ENCODE measurements around the gene SGPP1.
"Not testable (repeated sequence)": the region's sequence is repeated elsewhere in the genome, so short reads cannot be mapped to it uniquely, and the experiment has no call there.

SGPP1 gene

DNA sequence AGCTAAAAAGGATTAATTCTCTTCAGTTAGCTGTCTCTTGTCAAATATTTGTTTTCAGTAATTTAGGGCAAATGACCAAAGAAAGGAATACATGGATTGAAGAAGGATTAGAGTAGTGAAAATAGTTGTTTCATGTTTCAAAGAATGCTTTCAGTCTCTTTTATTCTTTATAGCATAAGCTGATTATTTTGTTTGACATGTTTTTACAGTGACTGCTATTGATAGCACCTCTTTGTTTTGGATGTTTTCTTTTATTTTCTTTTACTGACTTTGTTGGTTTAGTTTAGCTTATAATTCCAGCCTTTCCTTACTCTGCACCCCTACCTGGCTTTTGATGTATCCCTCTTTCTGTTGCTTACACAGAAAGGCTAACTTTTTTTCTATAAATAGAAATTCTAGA, 29.3 kb upstream of the SGPP1 start:
- Histone ChIP-seq H3K27ac (ENCODE audit: low read depth, low read length) (no peak overlapping the region), H3K9me3 (ENCODE audit: control insufficient read depth, insufficient read depth, low read length) (no peaks in the 10 kb centered on the region), H3K9ac (ENCODE audit: low read depth, low read length) (no peak overlapping the region), H3K4me1 (ENCODE audit: control insufficient read depth, insufficient read depth, low read length) (no peaks in the 10 kb centered on the region), H3K36me3 (ENCODE audit: control insufficient read depth, insufficient read depth, low read length) (no peaks in the 10 kb centered on the region), H3K27me3 (ENCODE audit: control insufficient read depth, insufficient read depth, low read length) (no peaks in the 10 kb centered on the region), H3K4me3 (ENCODE audit: low read depth, low read length) (no peak overlapping the region)

DNA sequence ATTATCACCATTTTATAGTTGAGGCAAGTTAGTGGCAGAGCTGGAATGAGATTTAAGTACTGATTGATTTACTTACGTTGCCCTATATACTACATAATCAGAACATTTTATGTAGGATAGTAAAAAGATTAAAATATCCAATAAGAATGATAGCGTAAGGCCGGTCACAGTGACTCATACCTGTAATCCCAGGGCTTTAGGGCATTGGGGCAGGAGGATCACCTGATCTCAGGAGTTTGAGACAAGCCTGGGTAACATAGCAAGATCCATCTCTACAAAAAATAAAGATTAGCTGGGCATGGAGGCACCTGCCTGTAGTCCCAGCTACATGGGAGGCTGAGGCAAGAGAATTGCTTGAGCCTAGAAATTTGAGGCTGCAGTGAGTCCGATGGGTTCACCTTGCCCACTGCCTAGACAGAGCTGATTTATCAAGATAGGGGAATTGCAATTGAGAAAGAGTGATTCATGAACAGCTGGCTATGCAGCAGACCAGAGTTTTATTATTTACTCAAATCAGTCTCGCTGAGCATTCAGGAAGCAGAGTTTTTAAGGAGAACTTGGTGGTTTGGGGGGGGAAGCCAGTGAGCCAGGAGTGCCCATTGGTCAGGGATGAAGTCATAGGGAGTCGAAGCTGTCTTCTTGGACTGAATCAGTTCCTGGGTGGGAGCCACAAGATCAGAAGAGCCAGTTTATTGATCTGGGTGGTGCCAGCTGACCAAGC, 24.7 kb upstream of the SGPP1 start:
- Histone ChIP-seq H3K9me3 (ENCODE audit: control insufficient read depth, insufficient read depth, low read length) (no peaks in the 10 kb centered on the region), H3K27me3 (ENCODE audit: control insufficient read depth, insufficient read depth, low read length) (no peaks in the 10 kb centered on the region), H3K36me3 (ENCODE audit: control insufficient read depth, insufficient read depth, low read length) (no peaks in the 10 kb centered on the region), H3K4me1 (ENCODE audit: control insufficient read depth, insufficient read depth, low read length) (no peaks in the 10 kb centered on the region), H3K27ac (ENCODE audit: low read depth, low read length) (no peak overlapping the region), H3K4me3 (ENCODE audit: low read depth, low read length) (no peak overlapping the region), H3K9ac (ENCODE audit: low read depth, low read length) (no peak overlapping the region)

DNA sequence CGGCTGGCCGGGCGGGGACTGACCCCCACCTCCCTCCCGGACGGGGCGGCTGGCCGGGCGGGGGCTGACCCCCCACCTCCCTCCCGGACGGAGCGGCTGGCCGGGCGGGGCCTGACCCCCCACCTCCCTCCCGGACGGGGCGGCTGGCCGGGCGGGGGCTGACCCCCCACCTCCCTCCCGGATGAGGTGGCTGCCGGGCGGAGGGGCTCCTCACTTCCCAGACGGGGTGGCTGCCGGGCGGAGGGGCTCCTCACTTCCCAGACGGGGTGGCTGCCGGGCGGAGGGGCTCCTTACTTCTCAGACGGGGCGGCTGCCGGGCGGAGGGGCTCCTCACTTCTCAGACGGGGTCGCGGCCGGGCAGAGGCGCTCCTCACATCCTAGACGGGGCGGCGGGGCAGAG, 23.2 kb upstream of the SGPP1 start:
- H3K9ac ChIP-seq (ENCODE audit: low read depth, low read length): not testable (repeated sequence)

DNA sequence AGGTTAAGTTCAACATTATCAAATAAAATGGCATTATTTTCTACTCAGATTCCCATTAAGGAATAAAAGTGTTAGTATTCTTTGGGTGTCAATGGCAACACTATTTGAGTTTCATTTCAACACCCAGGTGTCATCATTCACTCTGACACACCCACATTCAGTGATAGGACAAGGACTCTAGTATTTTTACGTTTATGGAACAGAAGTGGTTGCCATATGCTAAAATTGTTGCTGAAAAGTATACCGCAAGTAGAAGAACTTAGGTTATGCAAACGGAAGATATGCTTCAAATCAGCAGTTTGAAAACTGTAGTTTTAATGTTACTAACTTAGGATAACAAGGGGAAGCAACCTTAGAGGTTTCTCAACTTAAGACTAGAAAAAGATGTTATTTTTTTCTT, 20.0 kb upstream of the SGPP1 start:
- no peak overlapping the region for H3K4me3 ChIP-seq (ENCODE audit: low read depth, low read length)
- H3K27me3 ChIP-seq (ENCODE audit: control insufficient read depth, insufficient read depth, low read length): no peaks in the 10 kb centered on the region
- H3K9ac ChIP-seq (ENCODE audit: low read depth, low read length): no peak overlapping the region
- no peaks in the 10 kb centered on the region for H3K9me3 ChIP-seq (ENCODE audit: control insufficient read depth, insufficient read depth, low read length)
- H3K27ac ChIP-seq (ENCODE audit: low read depth, low read length): no peak overlapping the region
- no peaks in the 10 kb centered on the region for H3K4me1 ChIP-seq (ENCODE audit: control insufficient read depth, insufficient read depth, low read length)
- no peaks in the 10 kb centered on the region for H3K36me3 ChIP-seq (ENCODE audit: control insufficient read depth, insufficient read depth, low read length)

More for the DNA sequence above, 23.2 kb upstream of the SGPP1 start:
- H3K36me3 ChIP-seq (ENCODE audit: control insufficient read depth, insufficient read depth, low read length); H3K27me3 ChIP-seq (ENCODE audit: control insufficient read depth, insufficient read depth, low read length); H3K9me3 ChIP-seq (ENCODE audit: control insufficient read depth, insufficient read depth, low read length); H3K27ac ChIP-seq (ENCODE audit: low read depth, low read length); H3K4me3 ChIP-seq (ENCODE audit: low read depth, low read length); H3K4me1 ChIP-seq (ENCODE audit: control insufficient read depth, insufficient read depth, low read length): not testable (repeated sequence)

DNA sequence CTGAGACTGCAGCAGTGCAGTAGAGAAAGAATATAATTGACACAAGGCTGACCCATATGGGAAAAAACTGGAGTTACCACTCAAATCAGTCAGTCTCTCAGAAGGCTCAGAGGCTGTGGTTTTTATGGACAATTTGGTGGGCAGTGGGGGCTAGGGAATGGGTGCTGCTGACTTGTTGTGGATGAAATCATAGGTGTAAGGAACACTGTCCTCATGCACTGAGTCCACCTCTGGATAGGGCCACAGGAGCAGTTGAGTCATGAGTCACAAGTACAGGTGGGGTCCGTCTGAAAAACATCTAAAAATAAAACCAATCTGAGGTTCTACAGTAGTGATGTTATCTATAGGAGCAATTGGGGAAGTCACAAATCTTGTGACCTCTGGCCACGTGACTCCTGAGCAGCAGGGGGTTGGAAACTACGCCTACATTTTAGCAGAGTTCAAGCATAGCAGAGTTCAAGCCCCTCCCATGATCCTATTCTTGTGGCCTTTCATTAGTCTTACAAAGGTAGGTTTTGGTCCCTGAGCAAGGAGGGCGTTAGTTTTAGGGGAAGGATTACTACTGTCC, 18.1 kb upstream of the SGPP1 start:
- no peaks in the 10 kb centered on the region for H3K27me3 ChIP-seq (ENCODE audit: control insufficient read depth, insufficient read depth, low read length)
- no peak overlapping the region for H3K4me3 ChIP-seq (ENCODE audit: low read depth, low read length)
- no peaks in the 10 kb centered on the region for H3K4me1 ChIP-seq (ENCODE audit: control insufficient read depth, insufficient read depth, low read length)
- H3K9ac ChIP-seq (ENCODE audit: low read depth, low read length): no peak overlapping the region
- H3K9me3 ChIP-seq (ENCODE audit: control insufficient read depth, insufficient read depth, low read length): no peaks in the 10 kb centered on the region
- no peaks in the 10 kb centered on the region for H3K36me3 ChIP-seq (ENCODE audit: control insufficient read depth, insufficient read depth, low read length)
- no peak overlapping the region for H3K27ac ChIP-seq (ENCODE audit: low read depth, low read length)

DNA sequence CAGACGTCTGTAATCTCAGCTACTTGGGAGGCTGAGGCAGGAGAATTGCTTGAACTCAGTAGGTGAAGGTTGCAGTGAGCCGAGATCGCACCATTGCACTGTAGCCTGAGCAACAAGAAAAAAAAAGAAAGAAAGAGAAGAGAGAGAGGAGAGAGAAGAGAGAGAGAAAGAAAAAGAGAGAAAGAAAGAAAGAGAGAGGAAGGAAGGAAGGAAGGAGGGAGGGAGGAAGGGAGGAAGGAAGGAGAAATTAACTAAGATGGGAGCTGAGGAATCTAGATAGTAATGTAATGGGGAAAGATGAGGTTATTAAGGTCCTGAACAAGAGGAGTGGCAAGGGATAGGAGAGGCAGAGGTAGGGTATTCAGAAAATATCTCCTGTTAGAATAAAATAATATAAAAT, 17.4 kb upstream of the SGPP1 start:
- no peak overlapping the region for H3K9ac ChIP-seq (ENCODE audit: low read depth, low read length)
- no peaks in the 10 kb centered on the region for H3K27me3 ChIP-seq (ENCODE audit: control insufficient read depth, insufficient read depth, low read length)
- no peaks in the 10 kb centered on the region for H3K4me1 ChIP-seq (ENCODE audit: control insufficient read depth, insufficient read depth, low read length)
- H3K27ac ChIP-seq (ENCODE audit: low read depth, low read length): no peak overlapping the region
- no peaks in the 10 kb centered on the region for H3K9me3 ChIP-seq (ENCODE audit: control insufficient read depth, insufficient read depth, low read length)
- no peak overlapping the region for H3K4me3 ChIP-seq (ENCODE audit: low read depth, low read length)
- no peaks in the 10 kb centered on the region for H3K36me3 ChIP-seq (ENCODE audit: control insufficient read depth, insufficient read depth, low read length)

DNA sequence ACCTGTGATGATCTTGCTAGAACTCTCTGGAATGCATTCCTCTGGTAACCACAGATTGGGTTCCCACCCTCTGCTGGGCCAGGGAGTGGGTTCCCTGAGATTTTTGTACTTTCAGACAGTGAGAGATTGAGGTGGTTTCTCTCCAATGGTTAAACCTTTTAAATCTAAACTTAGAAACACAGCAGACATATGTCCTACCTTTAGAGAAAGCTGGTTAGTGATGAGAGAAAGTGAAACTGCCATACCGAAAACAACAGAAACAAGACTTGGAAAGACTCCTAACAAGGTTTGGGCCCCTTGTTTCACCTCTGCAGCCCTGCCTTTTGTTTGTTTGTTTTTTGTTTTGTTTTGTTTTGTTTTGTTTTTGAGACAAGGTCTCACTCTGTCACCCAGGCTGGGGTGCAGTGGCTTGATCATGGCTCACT, 9.7 kb upstream of the SGPP1 start:
- no peaks in the 10 kb centered on the region for H3K27me3 ChIP-seq (ENCODE audit: control insufficient read depth, insufficient read depth, low read length)
- no peak overlapping the region for H3K4me3 ChIP-seq (ENCODE audit: low read depth, low read length)
- H3K9ac ChIP-seq (ENCODE audit: low read depth, low read length): no peak overlapping the region
- no peaks in the 10 kb centered on the region for H3K9me3 ChIP-seq (ENCODE audit: control insufficient read depth, insufficient read depth, low read length)
- no peaks in the 10 kb centered on the region for H3K36me3 ChIP-seq (ENCODE audit: control insufficient read depth, insufficient read depth, low read length)
- no peak overlapping the region for H3K27ac ChIP-seq (ENCODE audit: low read depth, low read length)
- no peaks in the 10 kb centered on the region for H3K4me1 ChIP-seq (ENCODE audit: control insufficient read depth, insufficient read depth, low read length)

DNA sequence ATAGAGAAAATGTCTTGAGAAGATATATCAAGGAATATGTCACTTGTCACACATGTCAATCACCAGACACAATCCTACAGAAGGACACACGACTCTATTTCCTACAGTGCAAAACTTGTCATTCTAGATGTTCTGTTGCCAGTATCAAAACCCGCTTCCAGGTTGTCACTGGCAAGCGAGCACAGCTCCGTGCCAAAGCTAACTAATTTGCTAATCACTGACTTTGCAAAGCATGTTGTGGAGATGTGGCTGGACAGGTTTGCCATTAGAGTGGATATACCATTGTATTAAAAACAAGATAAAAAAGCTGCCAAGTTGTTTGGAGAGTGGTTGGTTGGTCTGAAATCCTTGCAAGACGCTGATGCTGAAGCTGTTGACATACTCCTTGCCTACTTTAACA, 7.9 kb upstream of the SGPP1 start:
- Histone ChIP-seq H3K9ac (ENCODE audit: low read depth, low read length) (no peak overlapping the region), H3K27me3 (ENCODE audit: control insufficient read depth, insufficient read depth, low read length) (no peaks in the 10 kb centered on the region), H3K27ac (ENCODE audit: low read depth, low read length) (no peak overlapping the region), H3K36me3 (ENCODE audit: control insufficient read depth, insufficient read depth, low read length) (no peaks in the 10 kb centered on the region), H3K4me1 (ENCODE audit: control insufficient read depth, insufficient read depth, low read length) (no peaks in the 10 kb centered on the region), H3K9me3 (ENCODE audit: control insufficient read depth, insufficient read depth, low read length) (no peaks in the 10 kb centered on the region), H3K4me3 (ENCODE audit: low read depth, low read length) (no peak overlapping the region)

DNA sequence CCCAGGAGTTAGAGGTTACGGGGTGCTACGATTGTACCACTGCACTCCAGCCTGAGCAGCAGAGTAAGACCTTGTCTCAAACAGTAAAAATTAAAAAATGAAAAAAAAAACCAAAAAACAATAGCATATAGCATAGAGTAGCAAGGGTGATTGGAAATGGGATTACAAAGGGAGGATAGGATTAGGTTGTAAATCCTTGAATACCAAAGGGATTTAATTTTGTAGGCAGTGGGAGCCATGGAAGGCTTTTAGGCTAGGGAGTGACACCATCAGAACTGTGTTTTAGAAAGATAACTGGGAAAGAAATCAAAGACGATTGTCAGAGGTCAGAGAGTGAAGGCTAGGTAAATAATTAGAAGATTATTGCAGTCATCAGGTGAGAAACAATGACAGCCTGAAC, 2.8 kb upstream of the SGPP1 start:
- H3K27me3 ChIP-seq (ENCODE audit: control insufficient read depth, insufficient read depth, low read length): peaks cover 29% of the 10 kb centered on the region
- H3K9me3 ChIP-seq (ENCODE audit: control insufficient read depth, insufficient read depth, low read length): no peaks in the 10 kb centered on the region
- H3K36me3 ChIP-seq (ENCODE audit: control insufficient read depth, insufficient read depth, low read length): no peaks in the 10 kb centered on the region
- no peak overlapping the region for H3K27ac ChIP-seq (ENCODE audit: low read depth, low read length)
- peaks cover 15% of the 10 kb centered on the region; the same call in 1 of the 2 replicates for H3K4me1 ChIP-seq (ENCODE audit: control insufficient read depth, insufficient read depth, low read length)
- no peak overlapping the region for H3K4me3 ChIP-seq (ENCODE audit: low read depth, low read length)
- no peak overlapping the region for H3K9ac ChIP-seq (ENCODE audit: low read depth, low read length)

DNA sequence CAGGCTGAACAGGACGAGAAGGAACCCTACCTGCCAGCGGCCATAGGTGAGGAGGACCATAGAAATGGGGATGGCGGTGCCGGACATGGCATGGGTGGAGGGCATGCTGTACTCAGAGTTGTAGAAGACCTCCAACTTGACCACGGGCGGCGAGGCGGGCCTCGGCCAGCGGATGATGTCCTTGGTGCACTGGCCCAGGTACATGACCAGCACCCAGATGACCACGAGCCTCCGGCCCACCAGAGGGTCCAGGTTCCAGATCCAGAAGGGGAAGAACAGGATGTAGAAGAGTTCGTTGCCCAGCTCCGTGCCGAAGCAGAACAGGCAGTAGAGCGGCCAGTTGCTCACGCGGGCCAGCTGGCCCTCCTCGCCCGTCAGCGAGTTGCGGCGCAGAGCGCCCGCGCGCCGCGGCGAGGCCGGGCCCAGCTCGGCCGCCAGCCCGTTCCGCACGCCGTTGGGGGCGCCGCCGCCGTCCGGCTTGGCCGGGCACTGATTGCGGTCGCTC, 582 bp downstream of the SGPP1 start:
- Histone ChIP-seq H3K9me3 (ENCODE audit: control insufficient read depth, insufficient read depth, low read length) (no peaks in the 10 kb centered on the region), H3K27me3 (ENCODE audit: control insufficient read depth, insufficient read depth, low read length) (peaks cover 29% of the 10 kb centered on the region), H3K9ac (ENCODE audit: low read depth, low read length) (peak overlapping the region; percentile 65; the same call in 1 of the 2 replicates), H3K4me3 (ENCODE audit: low read depth, low read length) (peak overlapping the region; percentile 74), H3K27ac (ENCODE audit: low read depth, low read length) (no peak overlapping the region), H3K4me1 (ENCODE audit: control insufficient read depth, insufficient read depth, low read length) (peaks cover 17% of the 10 kb centered on the region; the same call in 1 of the 2 replicates), H3K36me3 (ENCODE audit: control insufficient read depth, insufficient read depth, low read length) (no peaks in the 10 kb centered on the region)

DNA sequence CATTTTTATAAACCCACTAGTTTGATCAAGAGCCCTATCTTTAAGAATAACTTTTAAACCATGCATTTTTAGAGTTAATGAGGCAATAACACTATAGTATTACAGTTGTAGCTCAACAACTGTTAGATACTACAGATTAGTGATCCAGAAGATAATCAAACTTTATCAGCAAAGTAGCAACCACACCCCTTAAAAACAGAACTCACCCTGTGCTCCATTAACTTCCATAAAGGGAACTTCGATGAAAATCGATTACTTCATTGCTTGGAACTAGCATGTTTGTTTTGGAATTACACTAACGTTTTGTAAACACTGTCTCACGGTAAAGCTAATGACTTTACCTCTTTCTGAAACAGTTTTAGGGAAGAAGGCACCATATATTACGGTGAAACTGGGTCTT, 1.4 kb downstream of the SGPP1 start:
- Histone ChIP-seq H3K4me1 (ENCODE audit: control insufficient read depth, insufficient read depth, low read length) (peaks cover 17% of the 10 kb centered on the region; the same call in 1 of the 2 replicates), H3K27me3 (ENCODE audit: control insufficient read depth, insufficient read depth, low read length) (peaks cover 29% of the 10 kb centered on the region), H3K9ac (ENCODE audit: low read depth, low read length) (peak overlapping the region; percentile 12; the same call in 1 of the 2 replicates), H3K4me3 (ENCODE audit: low read depth, low read length) (peak overlapping the region; percentile 74), H3K27ac (ENCODE audit: low read depth, low read length) (no peak overlapping the region), H3K36me3 (ENCODE audit: control insufficient read depth, insufficient read depth, low read length) (no peaks in the 10 kb centered on the region), H3K9me3 (ENCODE audit: control insufficient read depth, insufficient read depth, low read length) (no peaks in the 10 kb centered on the region)
